K562 (cell line): ENCODE data around the gene PAX2.

Source experiments
- MTA1 ChIP-seq: fragments of 450-650 bp; IDR thresholded peaks from 2 replicates; pipeline ENCODE4 v1.6.1; 2017; ENCODE audit warnings: borderline replicate concordance
- NFE2L1 ChIP-seq: fragments of 450-650 bp; IDR thresholded peaks from 2 replicates; pipeline ENCODE4 v1.6.1; 2016; ENCODE audit warnings: missing genetic modification characterization, low read depth, mild to moderate bottlenecking, missing compliant biosample characterization, moderate library complexity, borderline replicate concordance
- RBBP5 ChIP-seq: fragments of 200-600 bp; sonication (generic); IDR thresholded peaks from 2 replicates; pipeline ENCODE4 v1.6.1; 2012; ENCODE audit warnings: borderline replicate concordance, mild to moderate bottlenecking, low read length, control low read depth, inconsistent platforms; ENCODE audit not compliant: insufficient read depth, poor library complexity, severe bottlenecking
- TCF7L2 ChIP-seq: fragments of 150-350 bp; IDR thresholded peaks from 2 replicates; pipeline ENCODE4 v1.6.1; 2016; ENCODE audit warnings: low read depth, mild to moderate bottlenecking, low read length, moderate library complexity
- ZBTB1 ChIP-seq: sonication (generic); formaldehyde crosslinking; IDR thresholded peaks from 2 replicates; pipeline ENCODE4 v1.8.1; 2023; ENCODE audit warnings: missing genetic modification reagents, low read depth, mild to moderate bottlenecking, borderline replicate concordance

DNA sequence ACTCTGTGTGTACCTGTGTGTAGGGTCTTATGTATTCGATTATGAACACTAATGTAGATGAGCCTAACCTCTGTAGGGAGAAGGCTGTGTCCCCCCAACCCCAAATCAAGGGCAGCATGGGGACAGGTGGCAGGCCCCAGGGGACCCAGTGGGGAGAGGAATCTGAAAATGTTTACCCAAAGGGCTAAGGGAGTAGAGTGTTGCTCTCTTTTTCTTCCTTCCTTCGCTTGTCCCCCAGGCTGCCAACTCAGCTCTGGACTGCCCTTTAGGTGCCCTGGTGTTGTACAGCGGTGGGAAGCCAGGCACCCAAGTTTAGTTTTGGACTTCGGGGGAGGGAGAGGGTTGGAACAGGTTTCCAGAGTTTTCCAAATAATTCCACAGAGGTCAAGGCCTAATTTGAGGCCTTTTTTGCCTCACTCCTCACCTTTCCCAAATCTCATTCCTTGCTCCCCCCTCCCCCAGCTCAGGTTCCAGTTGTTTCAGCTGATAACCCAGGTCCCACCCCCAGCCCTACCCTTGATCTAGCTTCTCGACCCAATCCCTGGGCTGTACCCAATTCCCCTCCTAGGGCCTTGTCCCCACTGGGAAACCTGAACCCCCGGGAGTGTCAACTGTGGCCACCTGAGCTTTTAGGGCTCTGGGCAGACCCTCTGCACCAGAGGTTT, 9.1 kb upstream of the PAX2 start:
- TF ChIP-seq ZBTB1 (CRISPR knock-in tag), result no peak
- no peak for TF ChIP-seq TCF7L2
- no peak for TF ChIP-seq RBBP5
- TF ChIP-seq NFE2L1 (tag), result no peak
- no peak for TF ChIP-seq MTA1
